HG02678 (cell line): Measurements from ENCODE around the gene PEAR1.

ENCODE experiments used
- ATAC-seq: cut with Tn5 transposase; IDR thresholded peaks from one replicate; pipeline ENCODE4 v1.9.1; 2021; ENCODE audit warnings: mild to moderate bottlenecking, moderate library complexity; ENCODE audit not compliant: unreplicated experiment

PEAR1 gene, protein sequence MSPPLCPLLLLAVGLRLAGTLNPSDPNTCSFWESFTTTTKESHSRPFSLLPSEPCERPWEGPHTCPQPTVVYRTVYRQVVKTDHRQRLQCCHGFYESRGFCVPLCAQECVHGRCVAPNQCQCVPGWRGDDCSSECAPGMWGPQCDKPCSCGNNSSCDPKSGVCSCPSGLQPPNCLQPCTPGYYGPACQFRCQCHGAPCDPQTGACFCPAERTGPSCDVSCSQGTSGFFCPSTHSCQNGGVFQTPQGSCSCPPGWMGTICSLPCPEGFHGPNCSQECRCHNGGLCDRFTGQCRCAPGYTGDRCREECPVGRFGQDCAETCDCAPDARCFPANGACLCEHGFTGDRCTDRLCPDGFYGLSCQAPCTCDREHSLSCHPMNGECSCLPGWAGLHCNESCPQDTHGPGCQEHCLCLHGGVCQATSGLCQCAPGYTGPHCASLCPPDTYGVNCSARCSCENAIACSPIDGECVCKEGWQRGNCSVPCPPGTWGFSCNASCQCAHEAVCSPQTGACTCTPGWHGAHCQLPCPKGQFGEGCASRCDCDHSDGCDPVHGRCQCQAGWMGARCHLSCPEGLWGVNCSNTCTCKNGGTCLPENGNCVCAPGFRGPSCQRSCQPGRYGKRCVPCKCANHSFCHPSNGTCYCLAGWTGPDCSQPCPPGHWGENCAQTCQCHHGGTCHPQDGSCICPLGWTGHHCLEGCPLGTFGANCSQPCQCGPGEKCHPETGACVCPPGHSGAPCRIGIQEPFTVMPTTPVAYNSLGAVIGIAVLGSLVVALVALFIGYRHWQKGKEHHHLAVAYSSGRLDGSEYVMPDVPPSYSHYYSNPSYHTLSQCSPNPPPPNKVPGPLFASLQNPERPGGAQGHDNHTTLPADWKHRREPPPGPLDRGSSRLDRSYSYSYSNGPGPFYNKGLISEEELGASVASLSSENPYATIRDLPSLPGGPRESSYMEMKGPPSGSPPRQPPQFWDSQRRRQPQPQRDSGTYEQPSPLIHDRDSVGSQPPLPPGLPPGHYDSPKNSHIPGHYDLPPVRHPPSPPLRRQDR

GRCh38 chr1:156893048-156893953 is at the start of gene PEAR1:
Gene PEAR1 (plus strand): TSS chr1:156893718. CDS start chr1:156903927, 10,209 bp downstream.
- no peak for ATAC-seq

- ATAC-seq = no peak
Measured at GRCh38 chr1:156844102-156844501, 49.4 kb upstream of the PEAR1 start.

DNA sequence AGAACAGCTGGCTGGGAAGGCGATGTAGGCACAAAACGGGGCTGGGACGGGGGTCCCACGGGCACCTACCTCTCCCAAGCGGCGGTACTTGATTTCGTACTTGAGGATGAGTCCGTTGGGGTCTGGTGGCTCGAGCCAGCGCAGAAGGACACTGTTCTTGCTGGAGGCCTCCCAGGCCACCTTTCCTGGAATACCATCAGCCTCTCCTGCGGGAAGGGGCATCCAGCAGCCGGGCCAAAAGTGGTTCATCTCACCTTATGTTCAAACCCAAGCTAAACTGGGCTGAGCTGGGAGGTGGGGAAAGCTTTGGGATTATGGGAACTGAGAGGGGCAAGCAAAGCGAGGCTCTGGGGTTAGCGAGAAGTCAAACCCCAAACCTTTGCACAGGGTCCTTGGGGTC is 48.9 kb upstream of the PEAR1 start:
- ATAC-seq = no peak

DNA sequence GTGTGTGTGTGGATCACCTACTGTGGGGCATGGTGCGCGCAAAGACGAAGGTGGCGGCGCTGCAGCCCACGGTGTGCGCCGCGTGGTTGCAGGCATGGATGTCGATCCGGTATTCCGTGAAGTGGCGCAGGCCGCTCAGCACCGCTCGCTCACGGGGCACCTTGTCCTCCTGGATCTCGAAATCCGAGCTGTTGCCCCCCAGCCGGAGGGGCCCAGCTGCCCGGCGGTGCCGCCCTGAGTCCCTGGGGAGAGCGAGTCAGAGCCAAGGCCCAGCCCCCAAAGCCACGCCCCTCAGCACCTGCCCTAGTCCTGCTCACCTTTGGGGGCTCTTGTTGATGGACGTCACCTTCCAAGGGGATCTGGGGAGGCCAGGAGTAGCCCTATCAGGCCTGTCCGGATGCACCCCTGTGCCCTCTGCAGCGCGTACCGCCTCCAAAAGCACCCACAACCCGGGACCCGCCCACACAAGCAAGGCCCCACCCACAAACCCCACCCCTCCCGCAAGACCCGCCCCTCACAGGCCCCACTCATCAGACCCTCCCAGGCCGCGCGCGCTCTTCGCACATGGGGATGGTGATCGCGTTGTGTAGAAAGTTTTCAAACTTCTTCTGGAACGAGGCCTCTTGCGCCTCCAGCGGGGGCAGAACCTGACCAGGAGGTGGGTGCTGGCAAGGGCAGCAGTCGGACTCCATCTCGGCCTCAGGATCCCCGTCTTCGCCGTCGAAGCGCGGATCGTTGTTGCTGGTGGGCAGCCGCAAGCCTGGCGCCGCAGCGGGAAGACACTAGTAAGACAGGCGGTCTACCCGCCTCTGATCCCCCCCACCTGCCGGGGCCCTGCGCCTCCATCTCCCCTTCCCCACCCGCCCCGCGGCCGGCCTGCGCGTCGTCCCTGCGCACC is 48.2 kb upstream of the PEAR1 start:
- ATAC-seq = no peak

- ATAC-seq = no peak
Measured at GRCh38 chr1:156845953-156846545, 47.5 kb upstream of the PEAR1 start.

DNA sequence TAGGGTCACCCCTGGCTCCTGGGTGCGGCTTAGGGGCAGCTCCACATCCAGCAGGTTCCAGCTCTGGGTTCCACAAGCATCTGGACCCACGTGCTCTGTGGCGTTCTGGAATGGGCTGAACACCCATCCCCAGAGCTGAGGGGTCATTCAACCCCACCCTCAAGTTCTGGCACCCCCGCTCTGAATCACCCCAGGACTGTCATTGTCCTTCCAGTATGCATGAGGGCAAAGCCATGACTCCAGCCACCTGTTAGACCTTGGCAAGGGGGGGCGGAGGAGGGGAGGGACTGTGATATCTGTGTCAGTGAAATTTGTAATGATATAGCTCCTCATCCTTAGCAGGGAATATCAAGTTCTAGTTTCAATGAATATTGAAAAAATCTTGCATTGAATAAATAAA is 46.9 kb upstream of the PEAR1 start:
- ATAC-seq = no peak

DNA sequence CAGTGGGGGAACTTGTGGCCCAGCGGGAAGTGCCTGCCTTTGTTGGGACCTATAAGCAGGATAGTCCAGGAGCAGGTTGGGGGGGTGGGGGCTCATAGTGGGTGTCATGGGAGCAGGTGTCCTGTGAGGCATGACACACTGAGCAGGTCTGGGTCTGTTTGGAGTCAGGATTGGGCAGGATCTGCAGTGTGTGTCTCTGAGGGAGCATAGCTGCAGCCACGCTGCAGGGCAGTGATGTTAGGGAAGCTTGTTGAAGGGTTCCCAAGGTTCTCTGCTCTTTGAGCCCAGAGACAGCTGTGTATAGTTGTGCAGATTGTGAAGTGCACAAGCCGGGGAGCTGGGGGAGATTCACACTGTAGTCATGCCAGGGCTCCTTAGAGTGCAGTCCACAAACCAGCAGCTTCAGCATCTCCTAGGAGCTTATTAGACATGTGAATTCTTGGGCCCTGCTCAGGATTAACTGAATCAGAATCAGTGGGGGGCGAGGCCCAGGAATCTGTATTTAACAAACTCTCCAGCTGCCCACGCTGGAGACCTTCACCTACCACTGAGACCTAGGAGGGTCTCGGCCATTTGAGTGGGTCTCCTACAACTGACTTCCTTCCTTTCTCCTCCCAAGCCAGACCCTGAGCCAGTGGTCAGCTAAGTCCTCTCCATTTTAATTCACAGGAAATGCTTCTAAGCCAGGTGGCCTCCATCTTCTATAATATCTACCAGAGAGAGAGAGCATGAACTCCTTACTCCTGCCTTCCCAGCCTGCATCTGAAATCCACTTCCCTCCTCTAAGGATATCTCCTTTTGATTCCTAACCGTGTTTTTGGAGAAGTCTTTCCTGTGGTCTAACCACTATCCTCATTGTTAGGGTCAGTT is 45.7 kb upstream of the PEAR1 start:
- no peak for ATAC-seq

GRCh38 chr1:156848461-156849150 is 44.9 kb upstream of the PEAR1 start:
- ATAC-seq = no peak

GRCh38 chr1:156849151-156849496 is 44.4 kb upstream of the PEAR1 start:
- no peak for ATAC-seq

DNA sequence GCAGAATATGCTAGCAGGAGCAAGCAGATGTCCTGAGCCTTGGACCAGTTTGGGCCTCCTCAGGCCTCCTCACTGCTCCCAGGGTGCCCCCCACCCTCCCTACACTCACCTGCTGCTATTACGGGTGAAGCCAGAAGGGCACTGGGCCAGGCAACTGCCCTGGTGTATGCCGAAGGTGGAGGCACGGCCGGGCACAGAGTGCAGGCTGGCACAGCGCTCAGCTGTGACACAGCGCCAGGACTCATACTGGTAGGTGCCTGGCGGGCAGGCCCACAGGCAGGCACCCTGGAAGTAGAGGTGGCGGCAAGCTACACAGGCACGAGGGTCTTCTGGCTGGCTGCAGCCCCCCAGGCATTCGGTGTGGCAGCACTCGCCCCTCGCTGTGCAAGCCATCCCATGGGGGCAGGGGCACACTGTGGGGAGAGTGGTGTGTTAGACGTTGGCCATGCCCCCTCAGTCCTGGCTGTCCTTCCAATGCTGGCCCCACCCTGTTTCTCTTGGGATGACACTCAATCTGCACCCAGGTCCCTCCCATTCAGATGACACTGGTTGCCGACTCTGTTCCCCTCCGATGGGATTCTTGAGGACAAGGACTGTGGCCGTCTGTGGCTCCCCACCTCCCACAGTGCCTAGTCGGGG is 41.6 kb upstream of the PEAR1 start:
- no peak for ATAC-seq

DNA sequence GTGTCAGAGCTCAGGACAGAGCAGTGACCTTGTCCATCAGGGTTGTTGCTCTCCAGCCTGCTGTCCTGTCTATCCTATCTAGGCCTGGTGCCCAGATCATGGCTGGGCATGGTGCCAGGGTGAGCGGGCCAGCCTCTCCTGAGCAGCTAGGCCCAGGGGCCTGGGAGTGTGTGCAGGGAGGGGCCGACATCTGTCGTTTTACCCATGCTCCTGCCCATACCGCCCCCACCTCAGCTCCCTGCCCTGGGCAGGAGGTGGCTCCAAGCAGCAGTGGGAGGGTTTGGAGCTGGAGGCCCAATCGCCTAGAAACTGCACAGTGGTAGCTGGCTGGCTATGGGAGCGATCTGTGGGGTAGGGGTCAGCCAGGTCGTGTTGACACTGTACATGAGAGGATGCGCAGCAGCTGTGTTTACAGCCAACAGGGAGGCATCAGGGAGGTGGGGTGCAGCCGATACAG is 41.1 kb upstream of the PEAR1 start:
- no peak for ATAC-seq

DNA sequence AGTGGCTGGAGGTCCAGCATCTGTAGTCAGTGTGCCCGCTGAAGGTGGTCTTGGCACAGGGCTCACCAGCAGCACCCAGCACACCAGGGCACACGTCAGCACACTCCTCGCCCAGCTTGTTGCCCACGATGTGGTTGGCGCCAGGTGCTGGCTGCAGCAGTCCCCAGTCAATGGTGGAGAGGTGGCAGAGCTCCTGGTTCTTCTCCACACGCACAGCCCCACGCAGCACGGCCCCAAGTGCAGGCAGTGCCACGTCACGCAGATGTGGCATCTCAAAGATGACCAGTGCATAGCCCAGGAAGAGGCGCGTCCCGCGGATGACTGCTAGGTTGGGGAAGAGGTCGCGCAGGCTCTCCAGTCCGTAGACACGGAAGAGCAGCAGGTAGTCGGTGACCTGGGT is 39.8 kb upstream of the PEAR1 start:
- no peak for ATAC-seq

DNA sequence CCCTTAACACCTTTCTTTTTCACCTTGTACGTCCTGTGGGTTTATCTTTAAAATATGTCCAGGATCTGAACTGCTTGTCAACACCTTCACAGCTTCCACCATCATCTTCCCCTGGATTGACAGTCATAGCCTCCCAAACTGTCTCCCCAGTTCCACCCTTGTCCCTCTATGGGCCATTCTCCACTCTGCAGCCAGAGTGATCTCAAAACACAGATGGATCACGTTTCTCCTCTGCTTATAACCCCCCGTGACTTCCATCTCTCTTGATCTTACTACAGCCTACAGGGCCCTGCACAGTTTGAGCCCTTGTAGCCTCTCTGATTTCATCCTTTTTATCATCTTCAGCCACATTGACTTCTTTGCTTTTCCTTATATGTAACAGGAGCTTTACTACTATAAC is 38.9 kb upstream of the PEAR1 start:
- no peak for ATAC-seq

GRCh38 chr1:156856282-156856785 is 37.2 kb upstream of the PEAR1 start:
- no peak for ATAC-seq

GRCh38 chr1:156857532-156857931 is 36.0 kb upstream of the PEAR1 start:
- ATAC-seq = no peak

DNA sequence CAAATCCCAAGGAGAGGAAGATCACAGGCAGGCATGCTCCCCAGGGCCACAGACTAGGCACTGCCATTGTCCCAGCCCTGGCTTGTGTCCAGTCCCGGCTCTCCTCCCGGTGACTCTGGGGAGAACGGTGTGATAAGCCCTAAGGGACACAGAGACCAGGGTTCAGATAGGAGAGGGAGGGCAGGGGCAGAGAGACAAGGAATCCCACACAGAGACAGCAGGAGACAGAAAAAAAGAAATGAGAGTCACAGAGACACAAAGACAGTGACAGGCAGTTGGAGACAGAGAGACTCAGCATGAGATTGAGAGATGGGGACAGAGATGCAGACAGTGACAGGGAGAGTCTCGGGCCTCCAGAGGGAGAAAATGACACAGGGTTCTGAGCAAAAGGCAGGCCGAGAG is 35.0 kb upstream of the PEAR1 start:
- no peak for ATAC-seq

DNA sequence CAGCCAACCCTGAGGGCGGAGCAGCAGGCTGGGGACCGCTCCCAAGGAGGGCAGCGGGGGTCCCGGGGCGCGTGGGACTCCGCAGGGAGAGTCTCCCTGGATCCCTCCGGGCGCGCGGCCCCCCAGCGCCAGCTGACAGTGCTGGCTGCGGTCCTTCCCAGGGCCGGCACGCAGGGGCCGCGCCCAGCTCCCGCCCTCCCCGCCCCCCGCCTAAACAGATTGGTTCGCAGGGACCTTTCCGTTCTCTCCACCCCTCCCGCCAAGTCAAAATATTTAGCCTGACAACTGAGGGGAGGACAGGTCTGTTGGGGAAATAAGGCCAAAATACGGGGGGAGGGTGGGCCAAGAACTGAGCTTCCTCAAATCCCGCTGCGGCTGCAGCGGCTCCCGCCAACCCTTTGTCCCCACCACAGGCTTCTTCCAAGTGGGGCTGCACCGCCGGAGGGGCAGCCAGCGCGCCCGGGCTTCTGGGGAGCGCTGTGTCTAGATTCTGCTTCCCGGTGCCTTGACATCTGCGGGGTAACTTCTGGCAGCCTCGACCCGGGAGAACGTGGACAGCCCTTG is 34.5 kb upstream of the PEAR1 start, which contains the start of gene INSRR:
INSRR (minus strand) TSS at position 159 of the 564 bp plus-strand sequence. CDS start 496 bp downstream, outside the sequence.
- ATAC-seq = no peak
